CD14-positive monocyte (primary cell): ENCODE measurements around the gene TTYH3. TPM values are rescaled to one million over a fixed set of nuclear protein-coding genes. Genes with fewer than 3 reads are reported as not detected.

Experiments used
- DNase-seq, 3 donors: peaks; one replicate each; pipeline ENCODE4 v3.0.0-alpha.2; 2011 to 2022
- H2AFZ ChIP-seq: 2 replicates; pipeline ENCODE4 v1.6.0; 2012; ENCODE audit warnings: mild to moderate bottlenecking, low read depth, low read length, inconsistent platforms; ENCODE audit not compliant: insufficient read depth, poor library complexity, severe bottlenecking
- H3K27ac ChIP-seq, 2 donors: 1 replicate in 1 of 2; 2 replicates in 1 of 2; pipeline ENCODE4 v1.5.1; 2012 to 2013; ENCODE audit warnings: low read length in 2 of 2, control low read depth in 1 of 2, inconsistent platforms in 1 of 2, low read depth in 1 of 2, mild to moderate bottlenecking in 1 of 2
- H3K27me3 ChIP-seq, 2 donors: one replicate each; pipeline versions ENCODE4 v1.6.0 to v1.6.1; 2011 to 2013; ENCODE audit warnings: low read length in 2 of 2; ENCODE audit not compliant: control insufficient read depth in 2 of 2, insufficient read depth in 2 of 2
- H3K36me3 ChIP-seq, 2 donors: replicated peaks in 1 of 2; 1 replicate in 1 of 2; 2 replicates in 1 of 2; pipeline versions ENCODE4 v1.5.1 to v1.6.1; 2012 to 2013; ENCODE audit warnings: low read length in 2 of 2, control low read depth in 1 of 2, inconsistent platforms in 1 of 2, mild to moderate bottlenecking in 1 of 2; ENCODE audit not compliant: insufficient read depth in 2 of 2, control insufficient read depth in 1 of 2
- H3K4me1 ChIP-seq, 2 donors: 1 replicate in 1 of 2; 2 replicates in 1 of 2; pipeline versions ENCODE4 v1.5.1 to v1.6.1; 2012 to 2013; ENCODE audit warnings: low read length in 2 of 2, control low read depth in 1 of 2, inconsistent platforms in 1 of 2, mild to moderate bottlenecking in 1 of 2, moderate library complexity in 1 of 2; ENCODE audit not compliant: insufficient read depth in 2 of 2, control insufficient read depth in 1 of 2
- H3K4me2 ChIP-seq: replicated peaks from 2 replicates; pipeline ENCODE3; 2012; ENCODE audit warnings: low read length, moderate library complexity, mild to moderate bottlenecking; ENCODE audit not compliant: poor library complexity, severe bottlenecking; ENCODE audit errors: extremely low read depth
- H3K4me3 ChIP-seq, 3 experiments: fragments of 200-600 bp in 1 of 3; sonication (generic) in 1 of 3; replicated peaks in 1 of 3; 1 replicate in 2 of 3; 2 replicates in 1 of 3; pipeline ENCODE4 v1.5.1; 2011 to 2013; ENCODE audit warnings: low read length in 3 of 3, mild to moderate bottlenecking in 3 of 3, control low read depth in 2 of 3, low read depth in 2 of 3, inconsistent platforms in 1 of 3, moderate library complexity in 1 of 3
- H3K79me2 ChIP-seq: 2 replicates; pipeline ENCODE4 v1.6.0; 2012; ENCODE audit warnings: mild to moderate bottlenecking, control low read depth, inconsistent platforms, low read length, moderate library complexity; ENCODE audit not compliant: insufficient read depth
- H3K9ac ChIP-seq: 2 replicates; pipeline ENCODE4 v1.6.0; 2017; ENCODE audit warnings: low read length, mild to moderate bottlenecking; ENCODE audit not compliant: insufficient read depth, poor library complexity, severe bottlenecking
- H3K9me3 ChIP-seq, 2 donors: replicated peaks in 1 of 2; 1 replicate in 1 of 2; 2 replicates in 1 of 2; pipeline versions ENCODE4 v1.5.1 to v1.6.1; 2012 to 2013; ENCODE audit warnings: low read length in 2 of 2, control low read depth in 1 of 2; ENCODE audit not compliant: control insufficient read depth in 1 of 2, insufficient read depth in 1 of 2
- H4K20me1 ChIP-seq: 2 replicates; pipeline ENCODE4 v1.6.0; 2012; ENCODE audit warnings: mild to moderate bottlenecking, low read length, control low read depth, moderate library complexity; ENCODE audit not compliant: insufficient read depth
- H3K27ac Mint-ChIP-seq, 7 donors: one replicate each; pipeline ENCODE4 v1.8.0; 2020; ENCODE audit warnings: mild to moderate bottlenecking in 7 of 7, mixed read lengths in 7 of 7, moderate library complexity in 6 of 7, inconsistent platforms in 2 of 7
- H3K27me3 Mint-ChIP-seq, 3 donors: one replicate each; pipeline ENCODE4 v1.8.0; 2021 to 2022; ENCODE audit warnings: low read depth in 3 of 3, mild to moderate bottlenecking in 3 of 3, mixed read lengths in 3 of 3, moderate library complexity in 3 of 3, inconsistent platforms in 1 of 3
- H3K36me3 Mint-ChIP-seq, 2 donors: one replicate each; pipeline ENCODE4 v1.8.0; 2020; ENCODE audit warnings: mixed read lengths in 2 of 2, inconsistent platforms in 1 of 2, mild to moderate bottlenecking in 1 of 2
- H3K4me1 Mint-ChIP-seq: one replicate; pipeline ENCODE4 v1.8.0; 2020; ENCODE audit warnings: mild to moderate bottlenecking, mixed read lengths
- H3K4me3 Mint-ChIP-seq, 2 donors: one replicate each; pipeline ENCODE4 v1.8.0; 2020; ENCODE audit warnings: mild to moderate bottlenecking in 2 of 2, mixed read lengths in 2 of 2, moderate library complexity in 1 of 2
- H3K9me3 Mint-ChIP-seq, 7 donors: one replicate each; pipeline ENCODE4 v1.8.0; 2020 to 2022; ENCODE audit warnings: mixed read lengths in 7 of 7, mild to moderate bottlenecking in 6 of 7, moderate library complexity in 6 of 7, inconsistent platforms in 2 of 7
- WGBS: methylation state at CpG from one replicate; pipeline ENCODE4 v1.1.5; 2013; ENCODE audit warnings: missing lambda C conversion rate; ENCODE audit not compliant: insufficient coverage; 5-methylcytosine and 5-hydroxymethylcytosine counted together
- intact Hi-C, 2 donors: fragments of 100-400 bp; cut with micrococcal nuclease; formaldehyde crosslinking; loops; one replicate each; pipeline versions ENCODE4 v1.15.0 to v1.15.1; 2023
- polyA plus RNA-seq, 3 donors: library from polyadenylated mRNA; depleted of rRNA in 1 of 3; unstranded in 2 of 3; stranded (reverse) in 1 of 3; fragments of 300-500 nt in 2 of 3; fragments of >200 nt in 1 of 3; fragmentation: Illumina TruSeq in 2 of 3; gene quantifications; 1 replicate in 2 of 3; 2 replicates in 1 of 3; pipeline ENCODE4 v1.2.3, GENCODE V29; 2012 to 2021
- TF ChIP-seq, protein P1 (sequence below): fragments of 200-600 bp; IDR thresholded peaks from one replicate; pipeline ENCODE4 v1.8.0; 2022; ENCODE audit warnings: antibody characterized with exemption, mild to moderate bottlenecking

Gene TTYH3
- polyA plus RNA-seq, 3 donors: 13.4 to 73.5 (median 17.4) TPM

DNA sequence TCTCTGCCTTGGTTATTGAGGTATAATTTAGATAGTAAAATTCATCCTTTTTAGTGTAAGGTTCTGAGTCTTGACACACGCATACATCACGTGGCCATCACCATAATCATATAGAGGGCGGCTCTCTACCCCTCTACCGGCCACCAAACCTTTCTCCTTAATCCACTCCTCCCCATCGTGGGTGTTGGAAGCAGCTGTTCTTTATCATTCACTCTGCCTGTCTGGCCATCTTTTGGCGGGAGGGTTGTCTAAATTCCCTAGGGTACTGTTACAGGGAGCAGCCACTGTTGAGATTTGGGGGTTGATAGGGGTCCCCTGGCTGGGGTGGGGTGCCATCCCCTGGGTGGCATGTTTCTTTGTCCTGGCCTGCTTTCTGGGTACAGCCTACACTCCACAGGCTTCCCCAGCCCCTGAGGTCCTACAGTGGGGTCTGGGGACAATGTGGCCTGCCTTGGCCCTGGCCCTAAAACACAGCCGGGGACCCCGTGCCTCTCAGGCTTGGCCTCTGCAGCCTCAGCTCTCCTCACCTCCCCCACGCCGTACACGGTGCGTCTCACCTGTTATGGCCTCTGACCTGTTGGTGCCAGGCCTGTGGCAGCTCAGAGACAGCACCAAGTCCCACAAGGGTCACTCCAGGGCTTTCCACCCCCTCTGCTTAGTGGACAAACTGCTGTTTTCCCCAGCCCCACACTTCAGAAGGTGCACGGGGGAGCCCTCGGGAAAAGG is 73.7 kb downstream of the TTYH3 start:
- no peaks in the 10 kb centered on the region for H3K79me2 ChIP-seq
- no peak overlapping the region for H3K4me2 ChIP-seq
- intact Hi-C loops: loop anchor here in 1 of 2 donors (5.0 kb wide), 1 partner anchor 33 kb away; no protein-coding TSS in a partner anchor
- no peak for DNase-seq
- H3K4me3 ChIP-seq: no peak overlapping the region
- H3K4me1 Mint-ChIP-seq: peaks cover 6% of the 10 kb centered on the region
- H3K36me3 Mint-ChIP-seq: no peaks in the 10 kb centered on the region
- no peaks in the 10 kb centered on the region for H4K20me1 ChIP-seq
- H3K9me3 ChIP-seq: no peaks in the 10 kb centered on the region
- H3K27ac Mint-ChIP-seq: peak overlapping the region in 1 of 7 donors; percentile 33
- H3K27me3 ChIP-seq: peaks cover 0 to 6% of the 10 kb centered on the region in 2 donors
- H3K36me3 ChIP-seq: no peaks in the 10 kb centered on the region
- no peak overlapping the region for H3K27ac ChIP-seq
- H3K9ac ChIP-seq: no peak overlapping the region
- no peak overlapping the region for H2AFZ ChIP-seq
- 100% methylated on average over 5 of the region's 14 CpGs for WGBS
- peaks cover 13 to 36% (median 20%) of the 10 kb centered on the region in 3 donors for H3K27me3 Mint-ChIP-seq
- no peak overlapping the region for H3K4me3 Mint-ChIP-seq
- peaks cover 0 to 3% (median 0%) of the 10 kb centered on the region in 7 donors for H3K9me3 Mint-ChIP-seq
- H3K4me1 ChIP-seq: peaks cover 11 to 12% of the 10 kb centered on the region in 2 donors
- TF ChIP-seq, protein P1, sequence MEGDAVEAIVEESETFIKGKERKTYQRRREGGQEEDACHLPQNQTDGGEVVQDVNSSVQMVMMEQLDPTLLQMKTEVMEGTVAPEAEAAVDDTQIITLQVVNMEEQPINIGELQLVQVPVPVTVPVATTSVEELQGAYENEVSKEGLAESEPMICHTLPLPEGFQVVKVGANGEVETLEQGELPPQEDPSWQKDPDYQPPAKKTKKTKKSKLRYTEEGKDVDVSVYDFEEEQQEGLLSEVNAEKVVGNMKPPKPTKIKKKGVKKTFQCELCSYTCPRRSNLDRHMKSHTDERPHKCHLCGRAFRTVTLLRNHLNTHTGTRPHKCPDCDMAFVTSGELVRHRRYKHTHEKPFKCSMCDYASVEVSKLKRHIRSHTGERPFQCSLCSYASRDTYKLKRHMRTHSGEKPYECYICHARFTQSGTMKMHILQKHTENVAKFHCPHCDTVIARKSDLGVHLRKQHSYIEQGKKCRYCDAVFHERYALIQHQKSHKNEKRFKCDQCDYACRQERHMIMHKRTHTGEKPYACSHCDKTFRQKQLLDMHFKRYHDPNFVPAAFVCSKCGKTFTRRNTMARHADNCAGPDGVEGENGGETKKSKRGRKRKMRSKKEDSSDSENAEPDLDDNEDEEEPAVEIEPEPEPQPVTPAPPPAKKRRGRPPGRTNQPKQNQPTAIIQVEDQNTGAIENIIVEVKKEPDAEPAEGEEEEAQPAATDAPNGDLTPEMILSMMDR: no peak

DNA sequence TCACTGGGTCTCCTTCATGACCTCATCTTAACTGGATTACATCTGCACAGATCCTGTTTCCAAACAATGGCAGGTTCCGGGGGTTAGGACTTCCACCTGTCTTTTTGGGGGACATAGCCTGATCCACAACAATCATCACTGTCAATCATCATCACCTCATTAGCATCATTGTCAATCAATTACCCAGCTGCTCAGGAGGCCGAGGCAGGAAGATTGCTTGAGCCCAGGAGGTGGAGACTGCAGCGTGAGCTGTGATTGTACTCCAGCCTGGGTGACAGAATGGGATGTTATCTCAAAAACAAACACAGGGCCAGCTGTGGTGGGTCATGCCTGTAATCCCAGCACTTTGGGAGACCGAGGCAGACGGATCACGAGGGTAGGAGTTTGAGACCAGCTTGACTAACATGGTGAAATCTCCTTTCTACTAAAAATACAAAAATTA is 74.9 kb downstream of the TTYH3 start:
- H3K4me3 Mint-ChIP-seq: no peak overlapping the region
- no peaks in the 10 kb centered on the region for H4K20me1 ChIP-seq
- TF ChIP-seq, protein P1: no peak
- peaks cover 11 to 34% (median 19%) of the 10 kb centered on the region in 3 donors for H3K27me3 Mint-ChIP-seq
- intact Hi-C loops: loop anchor here in 1 of 2 donors (5.0 kb wide), 1 partner anchor 34 kb away; no protein-coding TSS in a partner anchor
- no peak for DNase-seq
- H3K4me1 Mint-ChIP-seq: peaks cover 15% of the 10 kb centered on the region
- peaks cover 0 to 4% (median 1%) of the 10 kb centered on the region in 7 donors for H3K9me3 Mint-ChIP-seq
- no peaks in the 10 kb centered on the region for H3K79me2 ChIP-seq
- H3K36me3 Mint-ChIP-seq: peaks cover 0 to 2% of the 10 kb centered on the region in 2 donors
- peaks cover 18 to 20% of the 10 kb centered on the region in 2 donors for H3K4me1 ChIP-seq
- H3K9ac ChIP-seq: no peak overlapping the region
- no peaks in the 10 kb centered on the region for H3K9me3 ChIP-seq
- H3K27ac ChIP-seq: no peak overlapping the region
- peaks cover 0 to 6% of the 10 kb centered on the region in 2 donors for H3K27me3 ChIP-seq
- no peaks in the 10 kb centered on the region for H3K36me3 ChIP-seq
- no peak overlapping the region for H3K4me2 ChIP-seq
- no peak overlapping the region for H3K27ac Mint-ChIP-seq
- 40% methylated on average over 2 of the region's 6 CpGs for WGBS
- H2AFZ ChIP-seq: no peak overlapping the region
- no peak overlapping the region for H3K4me3 ChIP-seq
